ENCODE results near the gene PBRM1.

Gene PBRM1

GRCh38 chr3:52524752-52525679 is 160.7 kb downstream of the PBRM1 start:
- DNase-seq (ENCODE audit: low read depth) = no peak

DNA sequence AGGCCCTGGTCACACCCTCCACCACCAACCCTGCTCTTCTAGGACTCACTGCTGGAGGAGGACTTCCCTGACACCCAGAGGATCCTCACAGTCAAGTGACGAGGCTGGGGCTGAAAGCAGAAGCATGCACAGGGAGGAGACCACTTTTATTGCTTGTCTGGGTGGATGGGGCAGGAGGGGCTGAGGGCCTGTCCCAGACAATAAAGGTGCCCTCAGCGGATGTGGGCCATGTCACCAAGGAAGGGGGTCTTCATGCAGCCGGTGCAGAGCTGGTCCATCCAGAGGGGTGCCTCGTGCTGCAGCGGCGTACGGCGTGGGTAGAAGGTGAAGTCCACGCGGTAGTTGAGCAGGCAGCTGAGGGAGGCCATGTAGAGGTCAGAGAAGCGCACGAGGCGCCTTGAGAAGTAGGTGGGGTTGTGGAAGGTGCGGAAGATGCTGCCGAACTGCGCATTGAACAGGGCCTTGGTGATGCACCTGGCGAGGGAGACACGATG is 161.4 kb downstream of the PBRM1 start:
- no peak for DNase-seq (ENCODE audit: low read depth)

GRCh38 chr3:52523386-52524257 is 162.1 kb downstream of the PBRM1 start:
- DNase-seq (ENCODE audit: low read depth) = no peak

- DNase-seq (ENCODE audit: low read depth) = no peak
These were observed 163.0 kb downstream of the PBRM1 start for GRCh38 chr3:52522651-52523251.

- no peak for DNase-seq (ENCODE audit: low read depth)
These were observed 163.6 kb downstream of the PBRM1 start for GRCh38 chr3:52521881-52522650.

- DNase-seq (ENCODE audit: low read depth) = no peak
These were observed 164.3 kb downstream of the PBRM1 start for GRCh38 chr3:52521488-52521824.

GRCh38 chr3:52520716-52521487 is 164.8 kb downstream of the PBRM1 start:
- no peak for DNase-seq (ENCODE audit: low read depth)

DNA sequence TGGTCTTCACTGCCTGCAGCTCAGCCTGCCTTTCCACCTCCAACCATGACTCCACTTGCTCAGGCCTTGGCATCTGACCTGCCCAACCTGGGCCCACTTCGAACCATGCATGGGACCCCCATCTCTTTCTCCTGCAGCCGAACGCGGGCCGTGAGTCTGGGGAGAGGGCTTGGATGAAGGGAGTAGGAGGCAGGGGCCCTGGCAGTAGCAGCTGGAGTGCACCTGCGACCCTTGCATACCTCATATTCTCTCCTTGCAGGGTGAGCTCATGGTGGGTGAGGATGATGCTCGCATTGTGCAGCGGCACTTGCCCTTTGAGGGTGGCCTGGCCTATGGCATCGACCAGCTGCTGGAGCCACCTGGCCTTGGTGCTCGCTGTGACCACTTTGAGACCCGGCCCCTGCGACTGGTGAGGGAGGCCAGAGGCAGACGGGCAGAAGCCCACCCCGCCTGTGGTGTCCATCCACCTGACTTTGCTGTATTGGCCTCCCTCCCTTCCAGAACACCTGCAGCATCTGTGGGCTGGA is 165.5 kb downstream of the PBRM1 start:
- DNase-seq (ENCODE audit: low read depth) = no peak

DNA sequence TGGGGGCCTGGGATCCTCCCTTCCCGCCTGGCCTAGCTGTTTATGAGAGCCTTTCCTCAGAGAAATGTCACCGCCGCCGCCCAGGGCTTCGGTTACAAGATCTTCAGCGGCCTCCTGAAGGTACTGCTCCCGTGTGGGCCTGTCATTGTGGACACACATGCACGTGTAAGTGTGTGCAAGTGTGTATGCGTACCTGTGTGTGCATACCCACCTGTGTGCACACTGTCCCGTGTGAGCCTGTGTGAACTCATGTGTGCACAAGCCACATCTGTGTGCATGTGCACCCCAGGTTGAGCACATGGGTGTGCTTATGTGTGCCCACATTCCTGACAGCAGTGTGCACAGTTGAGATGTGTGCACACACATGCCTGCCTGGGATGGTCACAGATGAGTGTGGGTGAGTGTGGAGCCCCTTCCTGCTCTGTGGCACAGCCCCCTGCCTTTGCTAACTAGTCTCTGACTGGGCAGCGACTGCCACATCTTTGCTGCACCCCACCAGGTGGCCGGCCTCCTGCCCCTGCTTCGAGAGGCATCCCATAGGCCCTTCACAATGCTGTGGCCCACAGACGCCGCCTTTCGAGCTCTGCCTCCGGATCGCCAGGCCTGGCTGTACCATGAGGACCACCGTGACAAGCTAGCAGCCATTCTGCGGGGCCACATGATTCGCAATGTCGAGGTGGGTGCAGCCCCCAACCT is 166.1 kb downstream of the PBRM1 start:
- DNase-seq (ENCODE audit: low read depth) = no peak

DNA sequence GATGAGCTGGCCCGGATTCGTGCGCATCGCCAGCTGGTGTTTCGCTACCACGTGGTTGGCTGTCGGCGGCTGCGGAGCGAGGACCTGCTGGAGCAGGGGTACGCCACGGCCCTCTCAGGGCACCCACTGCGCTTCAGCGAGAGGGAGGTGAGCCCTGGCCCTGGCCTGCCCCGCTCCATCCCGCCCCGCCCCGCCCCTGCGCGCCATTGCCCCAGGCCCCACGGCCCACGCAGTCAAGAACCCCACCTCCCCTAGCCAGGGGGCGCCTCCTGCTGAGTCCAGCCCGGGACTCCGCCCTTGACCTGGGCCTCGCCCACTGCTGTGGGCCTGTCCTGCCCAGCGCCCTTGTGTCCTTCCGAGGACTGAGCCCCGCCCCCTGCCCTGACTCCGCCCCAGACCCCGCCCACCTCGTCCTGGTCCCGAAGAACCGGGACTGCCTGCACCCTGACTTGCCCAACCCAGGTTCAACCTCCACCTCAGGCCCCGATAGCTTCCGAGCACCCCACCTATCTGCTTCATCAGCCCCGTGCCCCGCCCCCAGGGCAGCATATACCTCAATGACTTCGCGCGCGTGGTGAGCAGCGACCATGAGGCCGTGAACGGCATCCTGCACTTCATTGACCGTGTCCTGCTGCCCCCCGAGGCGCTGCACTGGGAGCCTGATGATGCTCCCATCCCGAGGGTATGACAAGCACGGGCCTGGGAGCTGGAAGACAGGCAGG is 166.8 kb downstream of the PBRM1 start:
- DNase-seq (ENCODE audit: low read depth) = no peak

- no peak for DNase-seq (ENCODE audit: low read depth)
These were observed 167.7 kb downstream of the PBRM1 start for GRCh38 chr3:52517796-52518722.

- no peak for DNase-seq (ENCODE audit: low read depth)
These were observed 169.1 kb downstream of the PBRM1 start for GRCh38 chr3:52516509-52517195.

DNA sequence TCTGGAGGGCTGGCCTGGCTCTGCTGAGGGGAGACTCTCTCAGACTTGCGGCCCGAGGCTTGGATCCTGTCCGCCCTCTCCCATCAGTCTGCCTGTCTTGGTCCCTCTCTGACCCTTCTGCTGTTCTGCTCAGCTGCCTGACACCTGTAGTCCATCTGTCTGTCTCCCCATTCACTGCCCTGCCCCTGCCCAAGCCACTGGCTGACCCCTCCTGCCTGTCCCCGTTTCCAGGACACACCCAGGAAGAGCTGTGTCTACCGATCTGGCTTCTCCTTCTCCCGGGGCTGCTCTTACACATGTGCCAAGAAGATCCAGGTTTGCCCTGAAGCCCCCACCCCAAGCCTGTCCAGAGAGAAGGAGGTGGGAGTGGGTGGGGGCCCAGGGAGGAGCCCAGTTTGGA is 170.5 kb downstream of the PBRM1 start:
- DNase-seq (ENCODE audit: low read depth) = no peak

GRCh38 chr3:52514576-52514975 is 171.1 kb downstream of the PBRM1 start:
- DNase-seq (ENCODE audit: low read depth) = no peak

GRCh38 chr3:52513281-52513680 is 172.4 kb downstream of the PBRM1 start:
- DNase-seq (ENCODE audit: low read depth) = no peak

DNA sequence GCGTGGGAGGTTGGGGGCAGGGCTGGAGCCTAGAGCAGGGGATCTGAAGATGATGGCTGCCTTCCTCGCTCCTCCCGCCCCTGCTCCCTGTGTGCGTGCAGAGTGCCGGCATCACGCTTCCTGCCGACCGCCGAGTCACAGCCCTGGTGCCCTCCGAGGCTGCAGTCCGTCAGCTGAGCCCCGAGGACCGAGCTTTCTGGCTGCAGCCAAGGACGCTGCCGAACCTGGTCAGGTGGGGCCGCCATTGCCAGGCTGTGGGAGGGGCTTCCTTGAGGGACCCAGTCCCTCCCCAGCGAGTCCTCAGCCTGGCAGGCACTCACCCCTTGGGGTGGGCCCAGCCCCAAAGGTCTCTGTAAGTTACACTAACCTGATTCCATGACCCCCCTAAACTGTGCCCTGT is 173.0 kb downstream of the PBRM1 start:
- DNase-seq (ENCODE audit: low read depth) = no peak

- DNase-seq (ENCODE audit: low read depth) = no peak
These were observed 173.6 kb downstream of the PBRM1 start for GRCh38 chr3:52512105-52512504.

DNA sequence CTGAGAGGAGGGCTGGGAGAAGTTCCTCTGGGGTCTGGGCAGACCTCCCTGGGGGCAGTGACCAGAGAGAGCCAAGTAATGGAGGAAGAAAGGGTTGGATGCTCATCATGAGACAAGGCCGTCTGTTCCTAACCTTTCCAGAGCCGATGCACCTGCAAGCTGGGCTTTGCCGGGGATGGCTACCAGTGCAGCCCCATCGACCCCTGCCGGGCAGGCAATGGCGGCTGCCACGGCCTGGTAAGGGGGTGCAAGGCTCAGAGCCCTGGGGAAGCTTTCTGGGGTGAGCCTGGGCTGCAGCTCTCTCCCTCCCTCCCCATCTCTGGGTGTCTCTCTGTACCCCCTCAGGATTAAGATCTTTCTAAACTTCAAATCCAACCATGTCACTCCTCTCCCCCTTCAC is 174.2 kb downstream of the PBRM1 start:
- no peak for DNase-seq (ENCODE audit: low read depth)

Data from HS-27A (cell line).